HK-2 (cell line): ENCODE results near the gene TK2.
"Not testable (repeated sequence)": the region's sequence is repeated elsewhere in the genome, so short reads cannot be mapped to it uniquely, and the experiment has no call there.

Experiments used
- DNase-seq: peaks from one replicate; pipeline ENCODE4 v3.0.0-alpha.2; 2018; ENCODE audit not compliant: unreplicated experiment

TK2 gene

DNA sequence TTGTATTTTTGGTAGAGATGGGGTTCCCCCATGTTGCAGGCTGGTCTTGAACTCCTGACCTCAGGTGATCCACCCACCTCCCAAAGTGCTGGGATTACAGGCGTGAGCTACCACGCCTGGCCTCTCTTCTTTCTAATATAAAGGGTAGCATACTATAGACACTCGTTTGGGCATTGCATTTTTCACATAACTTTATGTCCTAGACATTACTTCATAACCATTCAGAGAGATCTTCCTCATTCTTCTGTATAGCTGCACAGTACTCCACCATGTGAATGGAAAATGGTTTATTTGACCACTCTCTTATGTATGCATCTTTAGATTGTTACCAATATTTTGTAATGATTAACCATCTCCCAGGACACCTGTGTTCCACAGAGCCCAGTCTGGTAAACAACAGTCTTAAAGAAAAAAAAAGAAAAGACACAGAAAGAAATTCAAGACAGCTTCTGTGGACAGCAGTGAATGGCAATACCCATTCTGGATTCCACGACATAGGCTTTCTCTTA, 42.1 kb downstream of the TK2 start:
- DNase-seq, result no peak

DNA sequence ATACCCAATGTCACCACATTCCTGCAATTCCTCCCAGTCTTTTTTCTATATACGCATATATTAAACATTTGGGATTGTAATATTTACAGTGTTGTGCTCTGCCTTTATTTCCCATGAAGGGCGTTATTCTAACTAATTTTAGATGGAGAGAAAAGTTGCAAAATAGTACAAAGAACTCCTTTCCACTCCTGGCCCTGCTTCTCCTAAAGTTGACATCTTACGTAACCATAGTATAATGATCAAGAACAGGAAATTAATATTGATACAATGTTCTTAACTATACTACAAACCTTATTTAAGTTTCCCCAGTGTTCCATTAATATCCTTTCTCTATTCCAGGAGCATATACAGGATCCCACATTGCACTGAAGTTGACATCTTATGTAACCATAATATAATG, 46.3 kb downstream of the TK2 start:
- DNase-seq, result no peak

DNA sequence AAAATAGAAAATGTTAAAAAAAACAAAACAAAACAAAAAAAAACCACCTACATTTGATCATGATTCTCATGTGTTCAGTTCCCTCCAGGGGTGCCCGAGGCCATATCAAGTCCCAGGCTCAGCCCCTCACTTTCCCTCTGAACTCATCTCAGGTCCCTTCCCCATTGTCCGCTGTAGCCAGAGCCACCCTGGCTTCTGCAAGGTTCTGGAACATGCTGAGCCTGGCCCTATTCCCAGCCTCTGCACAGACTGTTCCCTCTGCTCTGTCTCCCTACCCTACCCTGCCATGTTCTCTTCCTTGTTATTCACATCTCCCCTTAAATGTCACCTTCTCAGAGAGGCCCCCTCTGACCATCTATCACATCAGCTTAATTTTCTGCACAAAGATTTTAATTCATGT, 46.9 kb downstream of the TK2 start:
- no peak for DNase-seq

DNA sequence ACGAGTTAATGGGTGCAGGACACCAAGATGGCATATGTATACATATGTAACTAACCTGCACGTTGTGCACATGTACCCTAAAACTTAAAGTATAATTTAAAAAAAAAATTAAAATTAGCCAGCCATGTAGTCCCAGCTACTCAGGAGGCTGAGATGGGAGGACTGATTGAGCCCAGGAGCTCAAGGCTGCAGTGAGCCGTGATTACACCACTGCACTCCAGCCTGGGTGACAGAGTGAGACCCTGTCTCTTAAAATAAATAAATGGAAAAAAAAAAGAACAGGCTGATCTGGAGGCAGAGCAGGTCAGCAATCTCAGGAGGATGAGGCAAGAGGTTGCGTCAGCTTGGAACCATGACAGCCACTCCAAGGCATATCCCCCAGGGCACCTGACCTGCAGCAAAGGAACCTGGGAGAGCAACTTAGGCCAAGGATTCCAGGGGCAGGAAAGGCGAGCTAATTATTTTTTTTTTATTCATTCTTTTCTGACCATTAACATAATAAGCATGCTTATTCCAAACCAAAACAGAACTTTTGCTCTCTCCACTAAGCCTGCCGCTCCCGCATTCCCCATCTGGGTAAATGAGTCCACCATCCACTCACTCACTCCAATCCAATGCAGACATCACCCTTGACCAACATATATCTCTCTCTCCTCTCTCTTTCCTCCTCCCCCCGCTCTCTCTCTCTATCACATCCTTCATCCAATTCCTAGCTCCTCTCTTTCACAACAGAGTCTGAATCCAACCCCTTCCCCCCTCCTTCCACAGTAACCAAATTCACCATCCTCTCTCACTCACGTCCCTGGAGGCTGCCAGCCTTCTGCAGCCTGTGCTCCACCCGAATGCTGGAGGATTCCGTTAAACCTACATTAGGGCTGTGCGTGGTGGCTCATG, 47.7 kb downstream of the TK2 start:
- DNase-seq, result no peak

DNA sequence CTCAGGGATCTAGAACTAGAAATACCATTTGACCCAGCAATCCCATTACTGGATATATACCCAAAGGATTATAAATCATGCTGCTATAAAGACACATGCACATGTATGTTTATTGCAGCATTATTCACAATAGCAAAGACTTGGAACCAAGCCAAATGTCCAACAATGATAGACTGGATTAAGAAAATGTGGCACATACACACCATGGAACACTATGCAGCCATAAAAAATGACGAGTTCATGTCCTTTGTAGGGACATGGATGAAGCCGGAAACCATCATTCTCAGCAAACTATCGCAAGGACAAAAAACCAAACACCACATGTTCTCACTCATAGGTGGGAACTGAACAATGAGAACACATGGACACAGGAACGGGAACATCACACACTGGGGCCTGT, 48.4 kb downstream of the TK2 start:
- not testable (repeated sequence) for DNase-seq

DNA sequence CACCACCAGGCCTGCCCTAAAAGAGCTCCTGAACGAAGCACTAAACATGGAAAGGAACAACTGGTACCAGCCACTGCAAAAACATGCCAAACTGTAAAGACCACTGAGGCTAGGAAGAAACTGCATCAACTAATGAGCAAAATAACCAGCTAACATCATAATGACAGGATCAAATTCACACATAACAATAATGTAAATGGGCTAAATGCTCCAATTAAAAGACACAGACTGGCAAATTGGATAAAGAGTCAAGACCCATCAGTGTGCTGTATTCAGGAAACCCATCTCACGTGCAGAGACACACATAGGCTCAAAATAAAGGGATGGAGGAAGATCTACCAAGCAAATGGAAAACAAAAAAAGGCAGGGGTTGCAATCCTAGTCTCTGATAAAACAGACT, 52.0 kb downstream of the TK2 start:
- not testable (repeated sequence) for DNase-seq

DNA sequence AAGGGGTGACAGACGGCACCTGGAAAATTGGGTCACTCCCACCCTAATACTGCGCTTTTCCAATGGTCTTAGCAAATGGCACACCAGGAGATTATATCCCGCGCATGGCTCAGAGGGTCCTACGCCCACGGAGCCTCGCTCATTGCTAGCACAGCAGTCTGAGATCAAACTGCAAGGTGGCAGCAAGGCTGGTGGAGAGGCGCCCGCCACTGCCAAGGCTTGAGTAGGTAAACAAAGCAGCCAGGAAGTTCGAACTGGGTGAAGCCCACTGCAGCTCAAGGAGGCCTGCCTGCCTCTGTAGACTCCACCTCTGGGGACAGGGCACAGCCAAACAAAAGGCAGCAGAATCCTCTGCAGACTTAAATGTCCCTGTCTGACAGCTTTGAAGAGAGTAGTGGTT, 53.7 kb downstream of the TK2 start:
- not testable (repeated sequence) for DNase-seq

DNA sequence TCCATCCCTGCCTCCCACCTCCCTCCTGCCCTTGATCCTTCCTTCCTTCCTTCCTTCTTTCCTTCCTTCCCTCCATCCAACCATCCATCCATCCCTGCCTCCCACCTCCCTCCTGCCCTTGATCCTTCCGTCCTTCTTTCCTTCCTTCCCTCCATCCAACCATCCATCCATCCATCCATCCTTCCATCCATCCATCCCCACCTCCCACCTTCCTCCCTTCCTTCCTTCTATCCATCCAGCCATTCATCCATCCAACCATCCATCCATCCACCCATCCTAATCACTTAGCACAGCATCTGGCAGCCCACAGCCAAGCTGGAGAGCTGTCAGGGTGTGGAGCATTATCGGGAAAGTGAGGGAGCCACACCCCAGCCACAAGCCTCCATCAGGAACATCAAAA, 54.5 kb downstream of the TK2 start:
- DNase-seq, result no peak

DNA sequence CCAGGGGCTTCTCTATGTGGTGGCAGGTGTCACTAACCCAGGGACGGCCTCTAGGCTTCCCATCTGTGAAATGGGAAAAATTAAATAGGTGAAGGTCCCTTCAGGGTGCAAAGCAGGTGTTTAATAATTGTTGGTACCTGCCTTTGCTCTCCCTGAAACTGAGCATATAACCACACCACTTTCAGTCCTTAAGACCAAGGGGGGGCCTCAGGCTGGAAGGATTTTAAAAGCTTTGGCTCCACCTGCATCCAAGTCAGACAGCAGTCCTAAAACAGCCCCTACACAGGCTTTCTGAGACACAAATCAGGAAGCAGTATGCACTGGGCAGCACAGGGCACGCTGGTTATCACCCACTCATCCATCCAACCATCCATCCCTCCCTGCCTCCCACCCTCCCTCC, 55.0 kb downstream of the TK2 start:
- no peak for DNase-seq

DNA sequence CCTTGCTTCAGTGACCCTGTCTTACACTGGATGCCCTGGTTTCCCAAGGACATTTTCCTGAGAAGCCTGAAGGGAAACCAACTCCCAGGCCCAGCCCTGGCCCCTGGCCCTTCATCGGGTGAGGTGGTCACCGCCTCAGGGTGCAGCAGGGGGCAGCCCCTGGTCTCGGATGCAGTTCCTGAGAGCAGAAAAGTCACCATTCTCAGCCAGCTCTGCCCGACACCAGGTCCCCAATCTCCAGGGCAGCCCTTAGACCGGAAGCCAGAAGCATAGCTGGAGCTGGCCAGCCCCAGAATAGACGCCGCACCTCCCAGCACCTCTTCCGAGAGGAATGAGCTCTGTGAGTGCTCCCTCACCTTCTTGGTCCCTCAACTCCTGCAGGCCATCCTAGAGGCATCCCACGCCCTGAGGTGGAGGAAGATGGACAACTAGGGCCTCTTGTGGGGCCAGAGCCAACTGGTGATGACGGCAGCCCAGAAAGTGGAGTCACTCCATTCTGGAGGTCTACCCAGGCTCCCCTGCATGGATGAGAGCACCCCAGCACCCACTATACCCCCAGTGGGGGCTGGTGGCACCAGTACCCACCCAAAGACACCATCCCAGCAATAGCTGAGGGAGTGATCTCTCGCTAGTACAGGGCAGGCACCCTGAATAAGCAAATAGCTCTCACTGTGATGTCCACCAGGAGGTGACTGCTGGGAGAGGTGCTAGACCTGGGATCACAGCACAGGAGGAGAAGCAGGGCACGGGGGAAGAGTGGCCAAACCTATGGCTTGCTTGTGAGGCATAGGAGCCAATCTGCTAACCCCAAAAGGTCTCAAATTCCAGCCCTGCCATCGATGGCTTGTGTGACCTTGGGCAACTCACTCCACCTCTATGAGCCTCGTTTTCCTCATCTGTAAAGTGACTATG, 56.2 kb downstream of the TK2 start:
- DNase-seq, result no peak

DNA sequence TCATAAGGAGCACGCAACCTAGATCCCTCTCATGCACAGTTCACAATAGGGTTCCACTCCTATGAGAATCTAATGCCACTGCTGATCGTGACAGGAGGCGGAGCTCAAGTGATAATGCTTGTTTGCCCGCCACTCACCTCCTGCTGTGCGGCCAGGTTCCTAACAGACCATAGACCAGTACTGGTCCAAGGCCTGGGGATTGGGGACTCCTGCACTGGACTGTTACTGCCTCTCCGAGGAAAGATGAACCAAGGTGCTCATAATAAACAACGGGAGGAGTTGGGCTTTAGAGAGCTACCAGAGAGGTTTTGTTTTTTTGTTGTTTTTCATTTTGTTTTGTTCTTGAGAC, 58.2 kb downstream of the TK2 start:
- no peak for DNase-seq

DNA sequence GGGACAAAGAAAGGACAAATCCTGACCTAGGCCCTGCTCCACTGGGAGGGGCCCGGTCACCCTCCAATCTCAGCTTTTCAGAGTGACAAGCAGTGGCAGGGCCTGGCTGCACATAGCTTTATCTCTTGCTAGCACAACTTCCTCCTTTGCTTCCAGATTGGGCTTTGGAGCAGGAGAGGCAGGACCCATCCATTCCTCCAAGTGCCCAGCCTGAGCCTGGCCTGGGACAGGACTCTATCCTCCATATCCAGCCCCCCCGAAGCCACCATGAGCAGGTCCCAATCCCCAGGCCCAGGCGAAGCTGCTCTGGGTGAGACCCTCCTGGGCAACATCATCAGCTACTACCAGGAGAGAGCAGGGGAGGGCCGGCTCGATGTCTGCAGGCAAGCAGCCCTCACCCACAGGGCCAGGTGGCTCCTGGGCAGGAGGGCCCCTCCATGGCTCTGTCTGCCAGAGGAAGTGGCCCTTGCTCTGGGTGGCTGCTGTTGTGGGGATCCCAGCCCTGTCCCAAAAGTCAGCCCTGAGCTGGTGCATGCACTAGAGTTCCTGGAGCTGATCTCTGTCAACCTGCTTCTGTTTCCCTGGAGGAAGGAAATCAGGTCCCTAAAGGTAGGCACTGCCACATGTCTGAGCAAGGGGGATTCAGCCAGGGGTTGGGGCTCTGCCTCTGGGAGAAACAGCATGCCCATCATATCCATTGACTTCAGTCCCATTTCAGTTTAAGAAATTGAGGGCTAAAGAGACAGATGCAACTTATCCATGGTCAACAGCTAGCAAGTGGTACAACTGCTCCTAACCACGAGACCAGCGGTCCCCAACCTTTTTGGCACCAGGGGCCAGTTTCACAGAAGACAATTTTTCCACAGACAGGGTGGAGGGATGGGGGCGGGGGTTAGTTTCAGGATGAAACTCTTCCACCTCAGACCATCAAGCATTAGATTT, 58.9 kb downstream of the TK2 start:
- DNase-seq, result no peak

DNA sequence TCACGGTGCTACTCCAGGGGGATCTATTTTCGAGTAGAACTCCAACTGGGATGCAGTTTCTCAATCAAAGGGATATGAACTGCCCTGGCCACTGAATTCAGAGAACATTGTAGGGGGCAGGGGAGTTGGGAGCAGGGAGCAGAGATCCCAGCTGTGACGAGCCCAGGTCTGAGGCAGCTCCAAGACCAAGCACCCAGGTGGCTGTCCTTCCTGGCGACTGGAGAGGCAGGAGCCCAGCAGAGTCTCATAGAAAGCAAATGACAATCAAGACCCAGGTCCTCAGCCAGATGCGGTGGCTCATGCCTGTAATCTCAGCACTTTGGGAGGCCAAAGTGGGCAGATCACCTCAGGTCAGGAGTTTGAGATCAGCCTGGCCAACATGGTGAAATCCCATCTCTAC, 60.1 kb downstream of the TK2 start:
- no peak for DNase-seq

DNA sequence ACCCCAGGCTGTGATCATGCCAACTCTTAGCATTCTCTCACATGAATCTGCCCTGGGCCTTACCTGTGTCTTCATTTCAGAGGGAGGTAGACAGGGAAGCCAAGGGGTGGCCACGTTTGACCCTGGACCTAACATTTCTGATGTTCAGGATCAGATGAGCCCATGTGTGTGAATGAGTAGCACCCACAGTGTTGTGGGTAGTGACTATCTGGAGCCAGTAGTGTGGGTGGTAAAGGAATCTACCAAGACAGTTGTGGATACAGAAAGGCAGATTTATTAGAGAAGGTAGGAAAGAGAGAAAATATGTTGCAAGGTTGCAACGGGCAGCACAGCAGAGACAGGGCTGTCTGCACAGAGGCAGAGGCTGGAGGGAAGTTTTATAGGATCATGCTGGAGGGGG, 60.5 kb downstream of the TK2 start:
- no peak for DNase-seq

DNA sequence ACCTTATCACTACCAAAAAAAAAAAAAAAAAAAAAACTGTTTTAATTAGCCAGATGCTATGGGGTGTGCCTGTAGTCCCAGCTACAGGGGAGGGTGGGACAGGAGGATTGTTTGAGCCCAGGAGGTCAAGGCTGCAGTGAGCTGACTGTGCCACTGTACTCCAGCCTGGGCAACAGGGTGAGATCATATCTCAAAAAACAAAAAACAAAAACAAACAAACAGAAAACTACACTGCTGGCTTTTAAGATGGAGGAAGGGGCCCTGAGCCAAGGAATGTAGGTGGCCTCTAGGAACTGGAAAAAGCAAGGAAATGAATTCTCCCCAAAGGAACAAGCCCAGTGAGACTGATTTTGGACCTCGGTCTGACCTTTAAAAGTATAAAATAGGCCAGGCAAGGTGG, 61.4 kb downstream of the TK2 start:
- no peak for DNase-seq

DNA sequence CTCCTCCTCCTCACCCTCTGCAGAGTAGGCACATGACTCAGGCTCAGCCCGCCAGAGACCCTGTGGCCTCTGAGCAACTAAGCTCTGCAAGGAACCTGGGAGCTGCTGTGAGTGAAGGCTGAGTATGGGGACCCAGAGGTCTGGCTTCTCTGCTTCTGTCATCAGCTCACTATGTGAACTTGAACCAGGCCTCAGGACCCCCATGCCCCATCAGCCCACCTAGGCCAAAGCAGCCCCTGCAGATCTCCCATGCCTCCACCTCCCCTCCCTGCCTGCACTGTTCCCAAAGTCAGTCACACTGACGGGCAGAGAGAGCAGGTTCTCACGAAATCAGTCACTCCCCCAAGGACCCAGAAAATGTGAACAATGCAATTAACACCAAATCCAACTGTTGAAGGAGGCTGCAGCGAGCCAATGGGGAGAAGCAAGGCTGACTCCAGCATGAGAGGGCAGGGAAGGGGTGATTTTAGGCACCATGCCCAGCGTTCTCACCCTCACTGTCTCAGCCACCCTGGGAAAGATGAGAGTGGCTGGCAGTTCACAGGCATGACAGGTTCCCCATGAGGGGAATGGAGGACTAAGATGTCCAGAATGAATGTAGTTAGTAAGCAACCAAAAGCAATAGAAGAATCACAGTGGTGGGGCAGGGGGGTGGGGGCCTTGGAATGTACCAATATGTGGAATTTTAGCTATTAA, 62.2 kb downstream of the TK2 start:
- DNase-seq, result no peak

DNA sequence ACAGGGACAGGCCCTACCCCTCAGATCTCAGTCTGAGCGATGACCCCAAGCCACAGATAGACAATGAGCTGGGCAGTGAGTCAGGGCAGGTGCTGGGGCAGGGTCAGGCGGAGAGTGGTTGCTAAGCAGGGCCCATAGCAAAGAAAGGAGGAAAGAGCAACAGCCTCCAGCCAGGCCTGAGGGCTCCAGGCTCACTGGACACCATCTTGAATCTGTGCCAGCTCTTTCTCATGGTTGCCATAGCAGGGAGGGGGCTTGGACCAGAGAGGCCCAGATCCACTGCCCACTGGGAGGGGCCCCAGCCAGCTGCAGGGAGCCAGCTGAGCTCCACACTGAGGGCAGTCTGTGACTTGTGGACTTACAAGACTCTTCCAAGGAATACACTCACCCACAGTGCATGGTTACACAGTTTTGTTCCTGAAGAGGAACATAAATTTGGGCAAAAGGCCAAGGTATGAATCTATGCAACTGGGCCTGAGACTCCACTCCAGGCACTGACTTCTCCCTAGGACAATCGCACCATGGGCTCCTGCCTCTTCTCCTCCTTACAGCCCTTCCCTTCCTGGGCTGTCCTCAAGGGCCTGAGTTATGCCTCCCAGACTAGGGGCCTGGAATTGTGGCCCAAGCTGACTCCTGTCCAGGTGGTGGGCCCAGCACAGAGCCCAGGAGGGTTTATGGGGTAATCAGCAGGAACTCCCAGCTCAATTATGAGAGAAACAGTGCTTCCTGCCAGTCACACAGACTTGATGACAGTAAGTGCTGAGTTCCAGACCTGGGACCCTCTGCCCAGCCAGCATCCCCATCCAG, 62.9 kb downstream of the TK2 start:
- DNase-seq, result no peak

DNA sequence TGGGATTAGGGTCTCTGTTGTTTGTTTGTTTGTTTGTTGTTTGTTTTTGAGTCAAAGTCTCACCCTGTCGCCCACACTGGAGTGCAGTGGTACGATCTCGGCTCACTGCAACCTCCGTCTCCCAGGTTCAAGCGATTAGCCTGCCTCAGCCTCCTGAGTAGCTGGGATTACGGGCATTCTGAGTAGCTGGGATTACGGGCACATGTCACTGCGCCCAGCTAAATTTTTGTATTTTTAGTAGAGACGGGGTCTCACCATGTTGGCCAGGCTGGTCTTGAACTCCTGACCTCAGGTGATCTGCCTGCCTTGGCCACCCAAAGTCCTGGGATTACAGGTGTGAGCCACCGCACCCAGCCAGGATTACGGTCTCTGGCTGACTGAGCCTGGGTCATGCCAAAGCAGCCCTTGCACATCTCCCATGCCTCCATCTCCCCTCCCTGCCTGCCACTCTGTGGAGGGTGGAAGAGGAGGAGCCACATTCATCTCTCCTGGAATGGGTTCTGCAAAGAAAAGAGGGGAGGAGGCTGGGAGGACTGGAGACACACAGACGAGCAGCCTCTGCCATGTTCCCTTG, 63.6 kb downstream of the TK2 start:
- no peak for DNase-seq

DNA sequence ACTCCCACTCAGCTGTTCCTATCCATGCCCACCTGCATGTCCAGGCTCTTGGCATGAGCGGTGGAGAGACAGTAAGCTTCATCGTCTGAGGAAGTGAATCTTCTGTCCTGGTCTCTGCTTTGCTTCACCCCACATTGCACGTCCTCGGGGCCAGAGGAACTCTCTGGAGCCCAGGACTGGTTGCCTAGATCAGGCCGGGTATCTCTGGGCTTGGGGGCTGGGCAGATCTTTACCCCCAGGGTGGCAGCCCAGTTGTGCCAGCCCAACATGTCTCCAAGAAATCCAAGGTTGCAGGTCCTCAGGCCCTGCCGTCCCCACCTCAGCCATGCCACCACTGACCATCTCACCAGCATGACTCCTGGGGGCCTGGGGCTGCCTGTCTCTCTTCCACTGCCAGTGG, 64.5 kb downstream of the TK2 start:
- no peak for DNase-seq
